Testis (tissue), 2 donors: ENCODE measurements around the gene RABGAP1L.

Experiments
- POLR2A ChIP-seq: fragments of 450-650 bp; IDR thresholded peaks from one replicate; pipeline ENCODE4 v1.6.1; 2017; ENCODE audit warnings: antibody characterized with exemption, mild to moderate bottlenecking, moderate library complexity
- TF ChIP-seq, protein P1 (sequence below), 3 experiments: fragments of 450-650 bp in 2 of 3; fragments of 200-600 bp in 1 of 3; sonication (generic) in 1 of 3; IDR thresholded peaks; one replicate each; pipeline ENCODE4 v1.5.1; 2016 to 2019; ENCODE audit warnings: antibody characterized with exemption in 3 of 3, mild to moderate bottlenecking in 2 of 3, moderate library complexity in 1 of 3

DNA sequence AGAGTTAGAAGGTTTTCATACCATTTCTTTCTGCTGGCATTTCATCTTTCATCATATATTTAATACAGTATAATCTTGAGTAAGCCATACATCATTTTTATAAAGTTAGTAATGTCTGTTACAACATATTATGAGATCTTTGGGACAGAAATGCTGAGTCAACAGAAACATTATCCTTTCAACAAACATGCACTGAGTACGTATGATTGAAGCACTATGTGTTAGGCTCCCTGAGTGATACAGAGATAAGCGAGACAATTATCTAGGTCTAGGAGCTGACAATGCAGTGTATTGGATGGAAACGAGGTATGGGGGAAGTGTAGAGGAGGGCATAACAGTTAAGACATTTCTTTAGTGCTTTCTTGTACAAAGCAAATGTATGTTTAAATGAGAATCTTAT lies 268.7 kb downstream of the RABGAP1L start:
- TF ChIP-seq, protein P1, sequence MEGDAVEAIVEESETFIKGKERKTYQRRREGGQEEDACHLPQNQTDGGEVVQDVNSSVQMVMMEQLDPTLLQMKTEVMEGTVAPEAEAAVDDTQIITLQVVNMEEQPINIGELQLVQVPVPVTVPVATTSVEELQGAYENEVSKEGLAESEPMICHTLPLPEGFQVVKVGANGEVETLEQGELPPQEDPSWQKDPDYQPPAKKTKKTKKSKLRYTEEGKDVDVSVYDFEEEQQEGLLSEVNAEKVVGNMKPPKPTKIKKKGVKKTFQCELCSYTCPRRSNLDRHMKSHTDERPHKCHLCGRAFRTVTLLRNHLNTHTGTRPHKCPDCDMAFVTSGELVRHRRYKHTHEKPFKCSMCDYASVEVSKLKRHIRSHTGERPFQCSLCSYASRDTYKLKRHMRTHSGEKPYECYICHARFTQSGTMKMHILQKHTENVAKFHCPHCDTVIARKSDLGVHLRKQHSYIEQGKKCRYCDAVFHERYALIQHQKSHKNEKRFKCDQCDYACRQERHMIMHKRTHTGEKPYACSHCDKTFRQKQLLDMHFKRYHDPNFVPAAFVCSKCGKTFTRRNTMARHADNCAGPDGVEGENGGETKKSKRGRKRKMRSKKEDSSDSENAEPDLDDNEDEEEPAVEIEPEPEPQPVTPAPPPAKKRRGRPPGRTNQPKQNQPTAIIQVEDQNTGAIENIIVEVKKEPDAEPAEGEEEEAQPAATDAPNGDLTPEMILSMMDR (IDR thresholded peaks at IDR 0.05), result no peak
- TF ChIP-seq POLR2A, result no peak
